Endodermal cell (in vitro differentiated cells): ENCODE results near the gene MS4A1. TPM values are rescaled to one million over a fixed set of nuclear protein-coding genes. Genes with fewer than 3 reads are reported as not detected.
A peak's percentile ranks its signal among the peaks of the same experiment; 100 is the strongest.
"Not testable (repeated sequence)": the region's sequence is repeated elsewhere in the genome, so short reads cannot be mapped to it uniquely, and the experiment has no call there.

Experiments used
- DNase-seq: peaks from one replicate; pipeline ENCODE4 v3.0.0-alpha.2; 2017
- H3K27ac ChIP-seq: 2 replicates; pipeline ENCODE4 v1.5.1; 2013; ENCODE audit warnings: mild to moderate bottlenecking, low read depth, low read length, moderate library complexity
- H3K27me3 ChIP-seq: 2 replicates; pipeline ENCODE4 v1.6.1; 2013; ENCODE audit warnings: mild to moderate bottlenecking, low read length, moderate library complexity; ENCODE audit not compliant: insufficient read depth, control insufficient read depth, poor library complexity, severe bottlenecking
- H3K36me3 ChIP-seq: 2 replicates; pipeline ENCODE4 v1.7.0; 2013; ENCODE audit warnings: mild to moderate bottlenecking, low read length, moderate library complexity; ENCODE audit not compliant: control insufficient read depth, insufficient read depth
- H3K4me1 ChIP-seq: one replicate; pipeline ENCODE4 v1.7.0; 2013; ENCODE audit warnings: low read length; ENCODE audit not compliant: control insufficient read depth, insufficient read depth
- H3K4me3 ChIP-seq: 2 replicates; pipeline ENCODE4 v1.5.1; 2013; ENCODE audit warnings: mild to moderate bottlenecking, low read length, moderate library complexity
- H3K9ac ChIP-seq: 2 replicates; pipeline ENCODE4 v1.6.1; 2013; ENCODE audit warnings: mild to moderate bottlenecking, low read length, moderate library complexity; ENCODE audit not compliant: poor library complexity, severe bottlenecking; ENCODE audit errors: extremely low read depth
- H3K9me3 ChIP-seq: 2 replicates; pipeline ENCODE4 v1.6.1; 2013; ENCODE audit warnings: mild to moderate bottlenecking, low read length, moderate library complexity; ENCODE audit not compliant: control insufficient read depth
- H3K27ac Mint-ChIP-seq: 2 replicates; pipeline ENCODE4 v1.8.0; 2020; ENCODE audit warnings: mixed read lengths
- H3K27me3 Mint-ChIP-seq: 2 replicates; pipeline ENCODE4 v1.8.0; 2021; ENCODE audit warnings: mild to moderate bottlenecking, mixed read lengths; ENCODE audit not compliant: insufficient read depth
- H3K36me3 Mint-ChIP-seq: 2 replicates; pipeline ENCODE4 v1.8.0; 2020; ENCODE audit warnings: low read depth, mixed read lengths
- H3K4me1 Mint-ChIP-seq: 2 replicates; pipeline ENCODE4 v1.8.0; 2020; ENCODE audit warnings: mixed read lengths
- H3K4me3 Mint-ChIP-seq: 2 replicates; pipeline ENCODE4 v1.8.0; 2020; ENCODE audit warnings: mild to moderate bottlenecking, moderate library complexity, mixed read lengths
- H3K9me3 Mint-ChIP-seq: 2 replicates; pipeline ENCODE4 v1.8.0; 2020; ENCODE audit warnings: mild to moderate bottlenecking, mixed read lengths
- WGBS, 2 experiments: methylation state at CpG; one replicate each; pipeline versions ENCODE4 v1.1.5 to v1.1.7; 2013; ENCODE audit warnings: missing lambda C conversion rate in 2 of 2, mixed read lengths in 1 of 2; ENCODE audit not compliant: insufficient coverage in 1 of 2, insufficient read length in 1 of 2; 5-methylcytosine and 5-hydroxymethylcytosine counted together
- total RNA-seq, 2 donors: library from RNA; stranded (reverse); fragmentation: NEBNext Ultra II Directional in 1 of 2; extraction: Animal tissue kit (Norgen Biotek cat#: 25700) in 1 of 2; gene quantifications; 2 replicates in 1 of 2; 3 replicates in 1 of 2; pipeline ENCODE4 v1.2.1, GENCODE V29; 2021
- TF ChIP-seq, protein P1 (sequence below): fragments of 200-600 bp; sonication (generic); conservative IDR thresholded peaks from 2 replicates; pipeline ENCODE4 v1.5.0; 2021; ENCODE audit warnings: antibody characterized with exemption, mild to moderate bottlenecking

Gene MS4A1
- total RNA-seq, 2 donors from 2014 or later = not detected

DNA sequence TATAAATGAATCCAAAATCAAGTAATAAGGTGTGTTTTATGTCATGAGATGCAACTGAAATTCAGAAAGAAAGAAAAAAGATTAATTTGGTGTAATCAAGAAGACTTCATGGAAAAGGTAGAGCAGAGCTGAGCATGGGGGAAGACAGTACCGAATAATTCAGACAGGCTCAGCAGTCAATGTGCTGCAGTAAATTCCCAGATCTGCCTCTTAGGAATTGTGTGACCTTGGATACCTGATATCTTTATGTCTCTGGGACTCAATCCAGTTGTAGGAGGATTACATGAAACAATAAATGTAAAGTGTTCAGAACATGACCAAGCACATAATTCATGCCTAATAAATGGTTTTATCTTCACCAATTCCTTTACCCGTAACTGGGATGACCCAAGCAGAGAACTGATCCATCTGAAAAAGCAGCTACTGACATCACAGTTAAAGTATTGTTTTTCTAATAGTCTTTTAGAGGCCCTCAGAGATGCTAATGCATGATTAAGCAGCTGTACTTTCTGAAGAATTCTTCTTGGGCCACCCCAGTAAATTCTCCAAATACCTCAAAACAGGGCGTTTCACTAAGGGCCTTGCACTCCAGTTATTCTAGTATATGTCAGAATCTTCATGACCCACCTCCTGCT is 44.7 kb downstream of the MS4A1 start:
- Histone ChIP-seq H3K36me3 (no peaks in the 10 kb centered on the region), H3K9ac (no peak overlapping the region), H3K27me3 (no peaks in the 10 kb centered on the region), H3K4me3 (no peak overlapping the region), H3K4me1 (no peaks in the 10 kb centered on the region), H3K9me3 (no peaks in the 10 kb centered on the region), H3K27ac (no peak overlapping the region)
- Mint-ChIP-seq H3K4me3 (no peak overlapping the region), H3K36me3 (no peaks in the 10 kb centered on the region), H3K4me1 (peaks cover 3% of the 10 kb centered on the region), H3K9me3 (no peaks in the 10 kb centered on the region), H3K27me3 (no peaks in the 10 kb centered on the region), H3K27ac (peak overlapping the region; percentile 23)
- 66 to 82% methylated on average over 1 to 3 of the region's 3 CpGs for WGBS, 2 experiments
- no peak for DNase-seq
- TF ChIP-seq, protein P1, sequence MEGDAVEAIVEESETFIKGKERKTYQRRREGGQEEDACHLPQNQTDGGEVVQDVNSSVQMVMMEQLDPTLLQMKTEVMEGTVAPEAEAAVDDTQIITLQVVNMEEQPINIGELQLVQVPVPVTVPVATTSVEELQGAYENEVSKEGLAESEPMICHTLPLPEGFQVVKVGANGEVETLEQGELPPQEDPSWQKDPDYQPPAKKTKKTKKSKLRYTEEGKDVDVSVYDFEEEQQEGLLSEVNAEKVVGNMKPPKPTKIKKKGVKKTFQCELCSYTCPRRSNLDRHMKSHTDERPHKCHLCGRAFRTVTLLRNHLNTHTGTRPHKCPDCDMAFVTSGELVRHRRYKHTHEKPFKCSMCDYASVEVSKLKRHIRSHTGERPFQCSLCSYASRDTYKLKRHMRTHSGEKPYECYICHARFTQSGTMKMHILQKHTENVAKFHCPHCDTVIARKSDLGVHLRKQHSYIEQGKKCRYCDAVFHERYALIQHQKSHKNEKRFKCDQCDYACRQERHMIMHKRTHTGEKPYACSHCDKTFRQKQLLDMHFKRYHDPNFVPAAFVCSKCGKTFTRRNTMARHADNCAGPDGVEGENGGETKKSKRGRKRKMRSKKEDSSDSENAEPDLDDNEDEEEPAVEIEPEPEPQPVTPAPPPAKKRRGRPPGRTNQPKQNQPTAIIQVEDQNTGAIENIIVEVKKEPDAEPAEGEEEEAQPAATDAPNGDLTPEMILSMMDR = no peak

DNA sequence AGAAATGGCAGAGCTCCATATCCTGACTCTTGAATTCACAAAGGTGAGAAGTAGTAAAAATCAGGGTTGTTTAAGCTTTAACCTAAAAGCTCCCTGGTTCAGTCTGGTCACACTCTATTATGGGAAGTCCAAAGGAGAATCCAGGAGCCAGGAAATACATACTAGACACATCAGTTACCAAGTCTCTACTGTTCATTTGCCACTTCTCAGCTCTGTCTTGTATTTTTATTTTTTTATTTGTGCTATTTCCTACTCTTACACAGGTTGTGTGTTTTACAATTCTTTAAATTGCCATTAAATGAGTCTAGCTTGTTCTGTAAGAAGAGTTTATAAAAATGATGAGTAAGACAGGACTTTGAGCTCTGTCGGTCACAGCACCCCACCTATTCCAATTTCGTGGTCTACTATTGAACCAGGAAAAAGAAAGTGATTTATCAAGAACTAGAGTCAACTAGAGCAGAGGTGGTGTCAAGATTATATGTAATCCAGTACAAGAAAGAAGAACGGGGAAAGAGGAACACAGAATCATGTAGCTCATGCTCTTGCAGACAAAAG is 46.7 kb downstream of the MS4A1 start:
- H3K27ac ChIP-seq = no peak overlapping the region
- WGBS, 2 experiments = 67 to 93% methylated on average over 1 to 3 of the region's 3 CpGs
- Mint-ChIP-seq H3K9me3 (no peaks in the 10 kb centered on the region), H3K27me3 (no peaks in the 10 kb centered on the region), H3K4me1 (peaks cover 3% of the 10 kb centered on the region), H3K36me3 (no peaks in the 10 kb centered on the region), H3K4me3 (no peak overlapping the region), H3K27ac (no peak overlapping the region)
- H3K9me3 ChIP-seq = no peaks in the 10 kb centered on the region
- H3K27me3 ChIP-seq = no peaks in the 10 kb centered on the region
- no peak overlapping the region for H3K9ac ChIP-seq
- no peak for DNase-seq
- H3K36me3 ChIP-seq = no peaks in the 10 kb centered on the region
- no peak overlapping the region for H3K4me3 ChIP-seq
- no peaks in the 10 kb centered on the region for H3K4me1 ChIP-seq
- TF ChIP-seq, protein P1 = no peak

DNA sequence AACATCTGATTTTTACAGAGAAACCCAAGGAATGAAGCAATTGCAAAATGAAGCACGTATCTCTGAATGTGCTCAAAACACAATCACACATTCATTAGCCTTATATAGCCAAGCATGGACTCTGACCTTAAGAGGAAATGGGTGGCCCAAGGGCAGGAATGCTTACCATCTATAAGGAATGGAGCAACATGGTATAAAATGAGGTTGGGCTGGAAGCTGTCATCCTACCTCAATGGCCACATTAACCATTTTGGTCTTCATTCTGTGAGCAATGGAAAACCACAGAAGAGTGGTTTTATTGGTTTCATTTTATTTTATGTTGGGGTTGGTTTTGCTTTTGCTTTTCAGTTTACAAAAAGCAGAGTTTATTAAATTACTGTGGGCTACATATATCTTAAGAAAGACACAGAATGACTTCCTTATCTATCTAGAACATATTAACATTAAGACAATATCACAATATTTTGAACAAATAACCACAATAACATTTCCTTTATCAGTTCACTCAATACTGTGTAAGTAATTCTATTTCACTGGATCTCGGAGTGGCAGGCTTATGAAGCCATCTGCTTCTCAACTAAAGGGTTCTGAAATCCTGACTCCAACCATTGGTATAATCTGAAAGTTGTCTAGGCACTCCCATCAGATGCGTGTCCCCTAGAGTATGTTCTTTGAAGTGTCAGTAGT is 48.7 kb downstream of the MS4A1 start:
- Mint-ChIP-seq H3K4me1 (no peaks in the 10 kb centered on the region), H3K27ac (no peak overlapping the region), H3K27me3 (no peaks in the 10 kb centered on the region), H3K4me3 (no peak overlapping the region), H3K9me3 (peaks cover 16% of the 10 kb centered on the region), H3K36me3 (no peaks in the 10 kb centered on the region)
- no peak overlapping the region for H3K9ac ChIP-seq
- TF ChIP-seq, protein P1 = no peak
- no peaks in the 10 kb centered on the region for H3K27me3 ChIP-seq
- DNase-seq = no peak
- H3K36me3 ChIP-seq = no peaks in the 10 kb centered on the region
- H3K4me3 ChIP-seq = no peak overlapping the region
- peaks cover 4% of the 10 kb centered on the region for H3K9me3 ChIP-seq
- no peaks in the 10 kb centered on the region for H3K4me1 ChIP-seq
- WGBS, 2 experiments = 96 to 100% methylated on average over 1 to 3 of the region's 3 CpGs
- no peak overlapping the region for H3K27ac ChIP-seq

DNA sequence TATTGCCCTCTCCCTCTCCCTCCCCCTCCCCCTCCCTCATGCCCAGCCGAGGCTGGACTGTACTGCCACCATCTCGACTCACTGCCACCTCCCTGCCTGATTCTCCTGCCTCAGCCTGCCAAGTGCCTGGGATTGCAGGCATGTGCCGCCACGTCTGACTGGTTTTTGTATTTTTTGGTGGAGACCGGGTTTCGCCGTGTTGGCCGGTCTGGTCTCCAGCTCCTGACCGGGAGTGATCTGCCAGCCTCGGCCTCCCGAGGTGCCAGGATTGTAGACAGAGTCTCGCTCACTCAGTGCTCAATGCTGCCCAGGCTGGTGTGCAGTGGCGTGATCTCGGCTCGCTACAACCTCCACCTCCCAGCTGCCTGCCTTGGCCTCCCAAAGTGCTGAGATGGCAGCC is 54.0 kb downstream of the MS4A1 start:
- H3K4me1 ChIP-seq, H3K4me3 Mint-ChIP-seq, H3K27ac ChIP-seq, H3K4me3 ChIP-seq, H3K27me3 ChIP-seq, H3K9me3 ChIP-seq, H3K4me1 Mint-ChIP-seq, H3K36me3 ChIP-seq, H3K36me3 Mint-ChIP-seq, H3K27me3 Mint-ChIP-seq, H3K9ac ChIP-seq, DNase-seq, H3K27ac Mint-ChIP-seq: not testable (repeated sequence)
- H3K9me3 Mint-ChIP-seq = peaks cover 28% of the 10 kb centered on the region
- whole genome bisulfite sequencing, 2 experiments = 82% methylated on average over 15 of the region's 15 CpGs; no CpG with 5 or more reads in 1 of the 2 experiments

DNA sequence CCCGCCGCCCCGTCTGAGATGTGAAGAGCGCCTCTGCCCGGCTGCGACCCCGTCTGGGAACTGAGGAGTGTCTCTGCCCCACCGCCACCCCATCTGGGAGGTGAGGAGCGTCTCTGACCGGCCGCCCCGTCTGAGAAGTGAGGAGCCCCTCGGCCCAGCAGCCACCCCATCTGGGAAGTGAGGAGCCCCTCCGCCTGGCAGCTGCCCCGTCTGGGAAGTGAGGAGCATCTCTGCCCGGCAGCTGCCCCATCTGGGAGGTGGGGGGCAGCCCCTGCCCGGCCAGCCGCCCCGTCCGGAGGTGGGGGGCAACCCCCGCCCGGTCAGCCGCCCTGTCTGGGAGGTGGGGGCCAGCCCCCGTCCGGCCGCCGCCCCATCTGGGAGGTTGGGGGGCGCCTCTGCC is 54.6 kb downstream of the MS4A1 start:
- not testable (repeated sequence) for H3K4me3 Mint-ChIP-seq, H3K9me3 ChIP-seq, H3K4me1 Mint-ChIP-seq, H3K36me3 ChIP-seq, H3K36me3 Mint-ChIP-seq, H3K27ac Mint-ChIP-seq, H3K4me3 ChIP-seq, DNase-seq, H3K27ac ChIP-seq, H3K9ac ChIP-seq, H3K27me3 Mint-ChIP-seq, H3K4me1 ChIP-seq, H3K27me3 ChIP-seq
- whole genome bisulfite sequencing, 2 experiments = 96 to 100% methylated on average over 6 to 26 of the region's 28 CpGs
- H3K9me3 Mint-ChIP-seq = peaks cover 28% of the 10 kb centered on the region
